HL-60 (cell line): ENCODE results near the gene EYA4.

Experiments
- DNase-seq, 2 experiments: peaks; one replicate each; pipeline ENCODE4 v3.0.0-alpha.2; 2010 to 2020; ENCODE audit warnings: low read depth in 1 of 2, low spot score in 1 of 2
- H3K27ac ChIP-seq: fragments of 250-450 bp; sonication (Bioruptor Pico); replicated peaks from 2 replicates; pipeline ENCODE4 v1.5.1; 2020; ENCODE audit warnings: mild to moderate bottlenecking, moderate library complexity
- H3K27me3 ChIP-seq: fragments of 250-450 bp; sonication (Bioruptor Pico); 2 replicates; pipeline ENCODE4 v1.5.1; 2021; ENCODE audit warnings: mild to moderate bottlenecking, moderate library complexity; ENCODE audit not compliant: insufficient read depth, poor library complexity, severe bottlenecking
- H3K4me3 ChIP-seq: replicated peaks from 2 replicates; pipeline ENCODE4 v1.5.1; 2011; ENCODE audit warnings: mild to moderate bottlenecking, control low read depth, low read length; ENCODE audit not compliant: insufficient read depth
- GABPA ChIP-seq: IDR thresholded peaks from 2 replicates; pipeline ENCODE4 v1.6.1; 2012; ENCODE audit warnings: low read depth
- POLR2AphosphoS5 ChIP-seq: IDR thresholded peaks from 2 replicates; pipeline ENCODE4 v1.6.1; 2012; ENCODE audit warnings: low read depth
- REST ChIP-seq: IDR thresholded peaks from 2 replicates; pipeline ENCODE4 v1.6.1; 2012; ENCODE audit warnings: low read depth; ENCODE audit not compliant: insufficient replicate concordance
- SPI1 ChIP-seq: IDR thresholded peaks from 2 replicates; pipeline ENCODE4 v1.6.1; 2012; ENCODE audit warnings: low read depth, mild to moderate bottlenecking, borderline replicate concordance
- TF ChIP-seq, protein P1 (sequence below): IDR thresholded peaks from one replicate; pipeline ENCODE4 v1.5.1; 2011; ENCODE audit warnings: low read length, control low read depth, inconsistent platforms; ENCODE audit not compliant: insufficient read depth

The EYA4 gene

DNA sequence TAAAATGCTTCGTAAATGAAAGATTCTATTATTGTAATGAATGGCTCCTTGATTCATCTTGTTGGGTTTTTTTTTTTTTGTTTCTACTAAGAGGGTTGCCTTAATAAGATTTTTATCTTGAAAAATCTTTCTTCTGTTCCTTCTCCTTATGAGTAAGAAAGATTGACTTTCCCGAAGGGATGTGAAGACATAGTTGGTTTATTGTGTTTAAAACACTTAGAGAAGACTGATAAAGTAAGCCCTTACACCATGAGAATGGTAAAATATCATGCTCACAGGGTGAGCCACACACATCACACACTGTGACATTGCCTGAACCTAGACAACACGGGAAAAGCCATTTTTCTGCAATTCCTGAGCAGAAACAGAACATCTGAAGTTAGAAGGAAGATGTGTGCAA lies 330.5 kb downstream of the EYA4 start:
- no peak for DNase-seq
- peaks cover 3% of the 10 kb centered on the region for H3K27me3 ChIP-seq
- TF ChIP-seq, protein P1, sequence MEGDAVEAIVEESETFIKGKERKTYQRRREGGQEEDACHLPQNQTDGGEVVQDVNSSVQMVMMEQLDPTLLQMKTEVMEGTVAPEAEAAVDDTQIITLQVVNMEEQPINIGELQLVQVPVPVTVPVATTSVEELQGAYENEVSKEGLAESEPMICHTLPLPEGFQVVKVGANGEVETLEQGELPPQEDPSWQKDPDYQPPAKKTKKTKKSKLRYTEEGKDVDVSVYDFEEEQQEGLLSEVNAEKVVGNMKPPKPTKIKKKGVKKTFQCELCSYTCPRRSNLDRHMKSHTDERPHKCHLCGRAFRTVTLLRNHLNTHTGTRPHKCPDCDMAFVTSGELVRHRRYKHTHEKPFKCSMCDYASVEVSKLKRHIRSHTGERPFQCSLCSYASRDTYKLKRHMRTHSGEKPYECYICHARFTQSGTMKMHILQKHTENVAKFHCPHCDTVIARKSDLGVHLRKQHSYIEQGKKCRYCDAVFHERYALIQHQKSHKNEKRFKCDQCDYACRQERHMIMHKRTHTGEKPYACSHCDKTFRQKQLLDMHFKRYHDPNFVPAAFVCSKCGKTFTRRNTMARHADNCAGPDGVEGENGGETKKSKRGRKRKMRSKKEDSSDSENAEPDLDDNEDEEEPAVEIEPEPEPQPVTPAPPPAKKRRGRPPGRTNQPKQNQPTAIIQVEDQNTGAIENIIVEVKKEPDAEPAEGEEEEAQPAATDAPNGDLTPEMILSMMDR: no peak
- no peak for TF ChIP-seq SPI1
- TF ChIP-seq REST: no peak
- TF ChIP-seq POLR2AphosphoS5: no peak
- TF ChIP-seq GABPA: no peak
- no peak overlapping the region for H3K4me3 ChIP-seq
- H3K27ac ChIP-seq: no peak overlapping the region

DNA sequence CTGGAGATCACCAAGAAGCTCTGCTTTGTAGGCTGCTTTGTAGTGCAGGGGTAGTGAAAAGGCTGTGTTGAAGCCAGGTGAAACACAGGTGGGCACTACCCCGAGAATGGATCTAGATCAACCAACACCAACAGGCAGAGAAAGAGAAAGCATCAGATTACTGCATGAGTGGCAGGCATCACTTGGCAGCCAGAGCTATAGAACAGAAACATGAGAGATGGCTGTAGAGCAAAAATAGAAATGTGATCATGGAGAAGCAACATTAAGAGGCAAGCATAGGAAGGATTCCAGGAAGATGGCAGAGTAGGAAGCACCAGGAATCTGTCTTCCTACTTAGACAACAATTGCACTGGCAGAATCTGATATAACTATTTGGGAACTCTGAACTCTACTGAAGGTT lies 336.7 kb downstream of the EYA4 start:
- no peak for TF ChIP-seq GABPA
- no peak for TF ChIP-seq POLR2AphosphoS5
- TF ChIP-seq, protein P1: no peak
- TF ChIP-seq REST: no peak
- TF ChIP-seq SPI1: no peak

More for the DNA sequence above, 336.7 kb downstream of the EYA4 start:
- Histone ChIP-seq H3K27me3 (no peaks in the 10 kb centered on the region), H3K4me3 (no peak overlapping the region), H3K27ac (no peak overlapping the region)
- DNase-seq: no peak
